GM21529 (cell line): Measurements from ENCODE around the gene TEAD2.
"Not testable (repeated sequence)": the region's sequence is repeated elsewhere in the genome, so short reads cannot be mapped to it uniquely, and the experiment has no call there.

ENCODE experiments used
- ATAC-seq: cut with Tn5 transposase; IDR thresholded peaks from one replicate; pipeline ENCODE4 v1.9.1; 2021; ENCODE audit not compliant: unreplicated experiment

Gene TEAD2

DNA sequence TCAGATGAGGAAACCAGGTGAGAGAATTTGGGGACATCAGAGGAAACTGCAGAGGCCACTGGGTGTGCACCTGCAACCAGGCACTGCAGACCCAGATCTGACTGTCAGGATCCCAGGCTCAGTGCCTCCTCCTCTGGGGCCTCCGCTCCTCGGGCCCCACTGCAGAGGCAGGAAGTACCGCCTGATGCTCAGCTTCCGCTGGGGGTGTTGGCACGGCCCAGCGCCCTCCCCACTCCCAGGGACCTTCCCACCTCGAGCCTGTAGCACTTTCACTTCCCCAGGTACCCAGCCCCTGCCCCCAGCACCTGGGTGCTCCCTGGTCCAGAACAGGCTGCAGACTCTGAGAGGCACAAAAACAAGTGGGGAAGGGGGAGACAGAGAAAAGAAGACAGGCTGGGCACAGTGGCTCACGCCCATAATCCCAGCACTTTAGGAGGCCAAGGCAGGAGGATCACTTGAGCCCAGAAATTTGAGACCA is 28.4 kb downstream of the TEAD2 start:
- ATAC-seq: peak; percentile 45

DNA sequence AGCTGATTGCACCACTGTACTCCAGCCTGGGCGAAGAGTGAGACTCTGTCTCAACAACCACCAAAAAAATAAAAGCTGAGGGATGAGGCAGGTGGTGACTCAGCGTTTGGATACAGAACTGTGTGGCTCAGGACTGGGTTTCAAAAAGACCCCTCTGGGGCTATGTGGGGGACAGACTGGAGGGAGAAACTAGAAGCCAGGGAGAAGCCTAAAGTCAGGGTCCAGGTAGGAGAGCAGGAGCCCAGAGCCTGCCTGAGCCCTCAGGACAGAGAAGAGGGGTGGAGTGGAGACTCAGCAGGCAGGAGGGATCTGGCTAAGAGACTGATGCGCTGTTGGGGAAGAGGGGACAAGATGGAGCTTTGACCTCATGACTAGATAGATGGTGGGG is 28.8 kb downstream of the TEAD2 start:
- peak; percentile 3 for ATAC-seq

DNA sequence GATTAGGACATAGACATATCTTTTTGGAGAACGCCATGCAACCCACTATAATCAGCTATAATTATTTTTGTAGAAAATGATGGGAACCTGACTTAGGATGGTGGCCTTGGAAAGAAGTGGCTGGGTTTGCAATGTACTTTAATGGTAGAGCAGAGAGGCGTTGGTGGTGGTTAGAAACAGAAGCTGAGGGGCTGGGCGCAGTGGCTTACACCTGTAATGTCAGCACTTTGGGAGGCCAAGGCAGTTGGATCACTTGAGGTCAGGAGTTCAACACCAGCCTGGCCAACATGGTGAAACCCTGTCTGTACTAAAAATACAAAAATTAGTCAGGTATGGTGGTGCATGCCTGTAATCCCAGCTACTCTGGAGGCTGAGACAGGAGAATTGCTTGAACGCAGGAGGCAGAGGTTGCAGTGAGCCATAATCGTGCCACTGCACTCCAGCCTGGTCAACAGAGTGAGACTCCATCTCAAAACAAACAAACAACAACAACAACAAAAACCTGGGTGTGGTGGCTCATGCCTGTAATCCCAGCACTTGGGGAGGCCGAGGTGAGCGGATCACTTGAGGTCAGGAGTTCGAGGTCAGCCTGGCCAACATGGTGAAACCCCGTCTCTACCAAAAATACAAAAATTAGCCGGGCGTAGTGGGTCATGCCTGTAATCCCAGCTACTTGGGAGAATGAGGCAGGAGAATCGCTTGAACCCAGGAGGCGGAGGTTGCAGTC is 29.4 kb downstream of the TEAD2 start:
- not testable (repeated sequence) for ATAC-seq

DNA sequence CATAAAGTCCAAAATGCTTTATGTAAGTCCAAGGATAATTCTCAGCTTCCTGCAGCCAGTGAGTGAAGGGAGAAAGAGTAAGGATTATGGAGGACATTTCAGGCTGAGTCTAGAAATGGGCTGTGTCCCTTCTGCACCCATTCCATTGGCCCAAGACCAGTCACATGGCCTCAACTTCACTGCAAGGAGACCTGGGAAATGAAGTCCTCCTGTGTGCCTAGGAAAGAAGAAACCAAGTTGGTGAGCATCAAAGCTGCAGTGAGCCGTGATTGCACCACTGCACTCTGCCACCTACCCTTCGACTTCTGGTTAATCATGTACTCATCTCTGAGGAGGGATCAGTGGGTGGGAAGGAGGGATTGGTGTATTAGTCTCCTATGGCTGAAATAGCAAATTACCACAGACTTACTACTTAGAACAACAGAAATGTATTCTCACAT is 30.6 kb downstream of the TEAD2 start:
- peak; percentile 47 for ATAC-seq

DNA sequence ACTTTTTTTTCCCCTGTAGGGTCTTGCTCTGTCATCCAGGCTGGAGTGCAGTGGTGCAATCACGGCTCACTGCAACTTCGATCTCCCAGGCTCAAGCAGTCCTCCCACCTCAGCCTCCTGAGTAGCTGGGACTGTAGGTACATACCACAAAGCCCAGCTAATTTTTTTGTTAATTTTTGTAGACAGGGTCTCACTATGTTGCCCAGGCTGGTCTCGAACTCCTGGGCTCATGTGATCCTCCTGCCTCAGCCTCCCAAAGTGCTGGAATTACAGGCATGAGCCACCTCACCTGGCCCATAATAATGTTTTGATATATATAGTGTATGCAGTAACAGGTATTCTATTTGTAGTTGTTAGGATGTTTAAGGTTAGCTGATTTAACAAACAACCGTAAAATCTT is 31.0 kb downstream of the TEAD2 start:
- ATAC-seq: not testable (repeated sequence)

DNA sequence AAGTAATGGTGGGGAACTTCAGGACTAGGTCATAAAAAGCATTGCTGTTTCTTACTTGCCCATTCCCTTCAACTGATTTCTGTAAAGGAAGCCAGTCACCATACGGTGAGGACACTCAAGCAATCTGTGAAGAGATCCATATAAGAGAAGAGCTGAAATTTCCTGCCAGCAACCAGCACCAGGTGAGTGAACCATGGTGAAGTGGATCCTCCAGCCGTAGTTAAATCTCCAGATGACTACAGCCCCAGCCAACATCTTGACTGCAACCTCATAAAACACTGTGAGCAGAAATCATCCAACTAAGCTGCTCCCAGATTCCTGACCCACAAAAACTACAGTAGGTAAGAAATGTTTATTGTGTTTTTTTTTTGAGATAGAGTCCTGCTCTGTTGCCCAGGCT is 33.5 kb downstream of the TEAD2 start:
- no peak for ATAC-seq

DNA sequence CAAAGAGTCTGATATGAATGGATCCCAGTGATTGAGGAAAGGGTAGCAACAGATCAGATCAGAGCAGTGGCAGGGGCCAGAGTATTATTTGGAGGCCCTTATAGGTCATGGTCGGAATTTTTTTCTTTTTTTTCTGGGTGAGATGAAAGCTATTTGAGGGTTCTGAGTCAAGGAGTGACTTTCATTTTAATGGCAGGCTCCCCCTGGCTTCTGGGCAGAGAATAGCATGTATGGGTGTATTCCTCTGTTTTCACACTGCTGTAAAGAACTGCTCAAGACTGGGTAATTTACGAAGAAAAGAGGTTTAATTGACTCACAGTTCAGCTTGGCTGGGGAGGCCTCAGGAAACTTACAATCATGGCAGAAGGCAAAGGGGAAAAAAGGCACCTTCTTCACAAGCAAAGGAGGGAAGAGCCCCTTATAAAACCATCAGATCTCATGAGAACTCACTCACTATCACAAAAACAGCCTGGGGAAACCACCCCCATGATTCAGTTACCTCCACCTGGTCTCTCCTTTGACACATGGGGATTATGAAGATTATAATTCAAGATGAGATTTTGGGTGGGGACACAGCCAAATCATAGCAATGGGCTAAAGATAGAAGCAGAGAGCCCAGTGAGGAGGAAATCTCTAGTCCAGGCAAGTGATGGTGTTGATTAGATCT is 34.2 kb downstream of the TEAD2 start:
- no peak for ATAC-seq

DNA sequence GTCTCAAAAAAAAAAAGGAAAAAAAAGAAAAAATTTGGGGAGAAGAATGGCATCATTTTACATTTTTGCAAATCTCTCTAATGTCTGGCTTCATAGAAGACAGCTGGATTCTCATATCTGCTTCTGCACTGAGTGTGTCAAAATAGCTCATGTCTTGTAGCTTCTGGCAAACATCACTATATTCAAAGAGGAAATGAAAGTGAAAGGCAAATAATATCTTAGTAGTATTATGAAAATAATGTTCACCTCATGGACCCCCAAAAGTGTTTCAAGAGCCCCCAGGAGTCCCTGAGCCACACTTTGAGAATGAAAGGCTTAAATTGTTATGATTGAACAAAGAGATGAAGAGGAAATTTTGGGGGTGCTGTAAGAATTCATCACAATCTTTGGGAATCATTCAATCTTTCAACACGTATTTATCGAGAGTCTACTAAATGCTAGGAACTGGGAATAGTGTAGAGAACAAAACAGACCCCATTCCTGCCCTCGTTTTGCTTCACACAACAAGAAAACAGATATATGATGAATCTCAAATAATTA is 36.0 kb downstream of the TEAD2 start:
- no peak for ATAC-seq

DNA sequence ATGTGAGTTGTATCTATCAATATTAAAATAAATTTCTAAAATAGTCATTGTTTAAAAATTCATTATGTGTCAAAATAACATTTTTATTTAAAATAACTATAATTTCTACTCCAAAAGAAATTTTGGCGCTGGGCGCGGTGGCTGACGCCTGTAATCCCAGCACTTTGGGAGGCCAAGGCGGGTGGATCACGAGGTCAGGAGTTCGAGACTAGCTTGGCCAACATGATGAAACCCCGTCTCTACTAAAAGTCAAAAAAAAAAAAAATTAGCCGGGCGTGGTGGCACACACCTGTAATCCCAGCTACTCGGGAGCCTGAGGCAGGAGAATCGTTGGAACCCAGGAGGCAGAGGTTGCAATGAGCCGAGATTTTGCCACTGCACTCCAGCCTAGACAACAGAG is 36.5 kb downstream of the TEAD2 start:
- not testable (repeated sequence) for ATAC-seq

DNA sequence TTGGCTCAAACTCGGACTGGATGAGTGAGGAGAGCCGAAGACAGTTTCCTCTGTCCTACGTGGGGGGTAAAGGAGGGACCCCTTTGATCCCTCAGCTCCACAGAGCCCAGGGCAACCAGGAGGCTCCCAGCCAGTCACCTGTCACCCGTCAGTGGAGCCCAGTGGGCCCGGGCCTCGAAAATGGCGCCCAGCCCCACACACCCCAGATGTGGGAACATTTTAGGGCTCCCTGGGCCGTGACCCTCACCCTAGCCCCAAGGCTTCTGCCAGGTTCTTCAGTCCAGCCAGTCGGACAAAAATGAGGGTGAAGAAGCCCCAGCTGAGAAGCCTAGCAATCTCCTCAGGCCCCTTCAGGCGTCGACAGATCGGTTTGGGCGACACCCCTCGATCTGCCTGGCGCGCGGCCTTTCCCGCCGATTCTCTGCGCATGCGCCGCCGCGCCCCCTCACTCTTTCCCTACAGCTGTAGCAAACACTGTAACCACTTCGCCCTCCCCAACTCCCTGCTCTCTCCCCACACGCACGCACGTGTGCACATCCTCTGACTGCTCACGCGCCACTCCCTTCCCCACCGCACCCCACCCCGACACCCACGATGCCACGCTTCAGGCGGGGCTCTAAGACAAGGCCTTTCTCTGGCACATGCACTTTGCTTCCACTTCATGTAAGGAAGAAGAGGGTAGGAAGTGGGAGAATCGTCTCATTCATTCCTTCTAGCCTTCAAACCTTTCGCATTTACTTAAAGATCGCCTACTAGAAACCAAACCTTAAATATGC is 37.2 kb downstream of the TEAD2 start, which contains the start of gene SLC6A16:
SLC6A16 (minus strand) TSS at position 391 of the 776 bp plus-strand sequence. CDS start 13,844 bp downstream, outside the sequence.
- no peak for ATAC-seq

DNA sequence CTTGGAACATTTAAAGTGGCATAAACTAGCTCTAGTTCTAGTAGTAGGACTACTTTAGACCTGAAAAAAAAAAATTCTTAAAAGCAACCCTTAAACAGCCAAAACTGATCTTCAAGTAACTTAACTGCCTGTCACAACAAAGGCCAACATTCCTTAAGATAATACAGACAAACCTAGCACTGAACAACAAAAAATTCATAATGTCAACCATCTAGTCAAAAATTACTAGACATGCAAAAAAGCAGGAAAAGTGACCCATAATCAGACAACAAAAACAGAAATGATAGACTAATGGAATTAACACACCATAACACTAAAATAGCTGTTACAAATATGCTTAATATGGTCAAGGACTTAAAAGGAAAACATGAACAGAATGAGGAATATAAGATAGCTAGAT is 43.9 kb downstream of the TEAD2 start:
- no peak for ATAC-seq

DNA sequence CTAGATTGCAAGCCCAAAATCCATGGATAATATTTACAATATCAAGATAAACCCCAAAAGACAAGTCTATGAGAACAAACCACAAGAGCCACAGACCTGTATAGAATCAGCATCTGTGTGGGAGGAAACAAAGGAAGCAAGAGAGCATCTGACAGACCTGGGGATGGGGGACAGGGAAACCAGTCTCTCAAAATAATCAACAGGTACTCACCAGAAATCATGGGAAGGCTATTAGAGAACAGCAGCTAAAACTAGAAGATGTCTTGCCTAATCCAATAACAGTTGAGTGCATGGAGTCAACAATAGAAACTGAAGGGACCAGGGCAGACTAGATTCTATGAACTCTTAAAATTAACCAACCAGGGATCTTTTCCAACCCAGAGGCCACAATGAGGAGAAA is 45.9 kb downstream of the TEAD2 start:
- ATAC-seq: no peak

DNA sequence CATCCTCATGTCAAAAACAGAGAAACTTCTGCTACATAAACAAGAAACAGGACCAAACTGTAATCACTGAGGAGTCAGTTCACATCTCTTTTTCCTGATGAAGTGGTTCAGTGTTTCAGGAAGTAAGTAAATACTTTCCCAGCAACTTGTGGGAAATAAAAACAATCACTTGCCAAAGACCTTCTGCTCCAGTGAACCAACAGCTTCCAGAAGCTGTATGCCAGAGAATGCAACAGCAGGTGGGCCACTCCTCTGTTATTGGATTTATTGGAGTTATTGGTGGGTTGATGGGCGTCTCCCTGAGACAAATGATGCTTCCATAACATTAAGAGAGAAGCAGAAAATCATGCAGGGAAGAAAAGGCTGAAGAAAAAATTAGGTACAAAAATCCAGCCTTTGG is 47.1 kb downstream of the TEAD2 start:
- ATAC-seq: no peak

DNA sequence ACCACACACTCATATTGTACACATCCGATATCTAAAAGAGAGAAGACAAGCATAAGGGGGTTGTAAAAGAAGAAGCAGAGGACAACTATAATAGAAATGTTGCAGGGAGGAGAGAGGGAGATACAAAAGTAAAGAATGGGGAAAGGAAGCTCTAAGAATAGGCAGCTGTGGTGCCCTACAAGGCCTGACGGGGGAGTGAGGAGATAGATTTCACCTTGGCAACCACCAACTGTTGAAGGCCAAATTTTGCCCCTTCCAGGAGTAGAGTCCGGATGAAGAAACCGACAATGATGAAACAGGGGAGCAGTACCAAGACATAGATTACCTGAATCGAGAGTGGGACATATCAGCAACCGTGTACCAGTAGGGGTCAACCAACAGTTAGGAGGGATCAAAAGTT is 53.1 kb downstream of the TEAD2 start:
- no peak for ATAC-seq

DNA sequence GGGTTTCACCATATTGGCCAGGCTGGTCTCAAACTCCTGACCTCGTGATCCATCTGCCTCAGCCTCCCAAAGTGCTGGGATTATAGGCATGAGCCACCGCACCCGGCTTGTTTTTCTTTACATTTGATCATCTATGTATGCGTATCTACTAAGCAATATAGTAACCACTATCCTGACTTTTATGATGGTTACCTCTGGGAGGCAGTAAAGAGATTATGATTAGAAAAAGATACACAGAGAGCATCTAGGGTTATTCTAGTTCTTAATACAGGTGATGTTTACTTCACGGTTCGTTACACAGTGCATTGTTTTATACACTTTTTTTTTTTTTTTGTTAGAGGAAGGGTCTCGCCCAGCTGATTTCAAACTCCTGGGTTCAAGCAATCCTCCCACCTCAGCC is 55.5 kb downstream of the TEAD2 start:
- not testable (repeated sequence) for ATAC-seq

DNA sequence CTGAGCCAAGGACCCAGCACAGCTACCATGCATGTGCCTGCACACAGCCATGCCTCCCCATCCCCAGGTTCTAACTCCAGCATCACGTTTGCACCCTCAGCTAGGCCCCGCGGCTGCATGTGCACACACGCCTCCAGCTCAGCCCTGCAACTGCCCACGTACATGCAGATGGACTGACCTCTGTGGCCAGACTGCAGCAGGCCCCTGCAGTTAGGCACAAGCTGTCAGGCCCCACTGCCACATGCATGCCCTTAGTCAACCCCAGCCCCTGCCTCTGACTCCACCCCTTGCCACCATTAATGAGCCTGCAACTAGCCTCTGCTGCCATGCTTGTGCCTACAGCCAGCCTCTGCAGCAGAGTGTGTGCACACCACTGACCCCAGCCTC is 60.4 kb downstream of the TEAD2 start:
- ATAC-seq: no peak

DNA sequence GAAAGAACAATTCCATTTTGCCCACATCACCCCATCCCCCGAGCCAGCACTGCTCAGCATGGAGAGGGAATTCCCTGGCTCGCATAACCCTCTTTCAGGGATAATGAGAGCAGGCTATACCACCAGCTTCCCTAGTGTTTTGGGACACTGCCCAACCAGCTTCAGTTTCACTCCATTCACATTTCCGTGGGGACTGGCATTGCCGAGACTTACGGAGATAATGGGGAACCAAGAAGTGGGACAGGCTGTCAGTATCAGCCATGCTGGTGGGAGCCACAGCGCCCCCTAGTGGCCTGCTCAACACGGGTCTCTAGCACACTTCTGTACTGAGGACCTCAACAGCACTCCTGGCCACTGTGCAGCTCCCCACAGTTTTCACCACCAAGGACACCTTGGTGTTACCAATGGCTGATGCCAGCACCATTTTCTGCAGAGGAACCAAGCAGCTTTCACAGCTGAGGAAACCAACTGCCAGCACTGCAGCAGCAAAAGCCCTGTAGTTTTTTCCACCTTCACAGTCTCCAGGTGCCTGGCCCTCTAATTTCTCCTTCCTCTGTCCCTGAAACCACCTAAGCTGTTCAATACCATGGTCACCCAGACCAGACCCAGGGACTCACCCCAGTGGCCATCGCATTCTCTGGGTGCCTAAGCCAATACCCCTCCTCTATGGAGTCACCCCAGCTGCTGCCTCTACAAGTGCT is 60.9 kb downstream of the TEAD2 start:
- no peak for ATAC-seq

DNA sequence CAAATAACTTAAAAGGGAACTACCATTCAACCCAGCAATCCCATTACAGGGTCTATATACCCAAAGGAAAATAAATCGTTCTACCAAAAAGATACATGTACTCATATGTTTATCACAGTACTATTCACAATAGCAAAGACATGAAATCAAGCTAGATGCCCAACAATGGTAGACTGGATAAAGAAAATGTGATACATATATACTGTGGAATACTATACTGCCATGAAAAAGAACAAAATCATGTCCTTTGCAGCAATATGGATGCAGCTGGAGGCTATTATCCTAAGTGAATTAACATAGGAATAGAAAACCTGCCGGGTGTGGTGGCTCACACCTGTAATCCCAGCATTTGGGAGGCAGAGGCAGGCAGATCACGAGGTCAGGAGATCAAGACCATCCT is 63.6 kb downstream of the TEAD2 start:
- not testable (repeated sequence) for ATAC-seq

DNA sequence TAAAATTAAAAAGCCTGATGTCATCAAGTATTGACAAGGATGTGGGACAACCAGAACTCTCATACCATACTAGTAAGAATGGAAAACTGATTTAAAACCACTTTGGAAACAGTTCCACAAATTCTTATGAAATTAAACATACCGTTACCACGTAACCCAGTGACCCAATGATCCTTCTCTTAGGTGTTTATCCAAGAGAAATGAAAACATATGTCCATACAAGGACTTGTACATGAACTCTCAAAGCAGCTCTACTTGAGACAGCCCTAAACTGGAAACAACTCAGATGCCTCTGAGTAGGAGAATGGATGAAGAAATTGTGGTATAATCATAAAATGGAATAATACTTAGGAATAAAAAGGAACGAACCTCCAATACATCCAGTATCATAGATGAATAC is 64.8 kb downstream of the TEAD2 start:
- ATAC-seq: no peak

DNA sequence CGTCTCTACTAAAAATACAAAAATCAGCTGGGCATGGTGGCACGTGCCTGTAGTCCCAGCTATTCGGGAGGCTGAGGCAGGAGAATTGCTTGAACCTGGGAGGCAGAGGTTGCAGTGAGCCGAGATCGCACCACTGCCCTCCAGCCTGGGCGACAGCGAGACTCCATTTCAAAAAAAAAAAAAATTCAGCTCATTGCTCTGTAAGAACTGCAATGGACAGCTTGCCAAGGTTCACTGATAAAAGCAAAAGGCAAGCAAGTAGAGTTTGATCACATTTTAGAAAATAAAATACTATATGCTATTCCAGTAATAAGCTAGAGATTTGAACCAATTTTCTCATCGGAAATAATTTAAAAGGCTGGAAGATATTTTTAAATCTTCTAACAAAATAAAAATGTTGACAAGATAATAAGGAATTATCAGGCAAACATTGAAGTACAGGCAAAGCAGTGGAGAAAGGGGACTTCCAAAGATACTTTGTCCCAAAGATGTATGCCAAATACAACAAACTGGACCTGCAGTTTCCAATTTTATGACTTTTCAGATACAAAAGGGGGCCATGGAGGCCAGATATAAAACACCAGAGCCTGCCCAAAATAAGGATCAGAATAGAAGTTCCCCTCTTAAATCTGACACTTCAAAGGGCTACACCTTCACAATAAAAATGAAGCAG is 66.9 kb downstream of the TEAD2 start:
- no peak for ATAC-seq
